CD4-positive, alpha-beta T cell treated with Interleukin-10 for 1 hour (primary cell): ENCODE data around the gene TGM4.
"Not testable (repeated sequence)": the region's sequence is repeated elsewhere in the genome, so short reads cannot be mapped to it uniquely, and the experiment has no call there.

Experiments used
- DNase-seq: peaks from one replicate; pipeline ENCODE4 v3.0.0-alpha.2; 2020

The TGM4 gene

GRCh38 chr3:44874308-44874707, at the start of gene TGM4:
Gene TGM4, plus strand, starts transcription at chr3:44874608. Its CDS starts 71 bp downstream, at chr3:44874679.
- DNase-seq, result no peak

GRCh38 chr3:44825264-44825925, 49.0 kb upstream of the TGM4 start:
- no peak for DNase-seq

GRCh38 chr3:44827196-44827595, 47.2 kb upstream of the TGM4 start:
- no peak for DNase-seq

GRCh38 chr3:44831232-44831631, 43.2 kb upstream of the TGM4 start:
- no peak for DNase-seq

- no peak for DNase-seq
Observed at GRCh38 chr3:44832032-44832431, 42.4 kb upstream of the TGM4 start.

- no peak for DNase-seq
Observed at GRCh38 chr3:44832965-44833364, 41.4 kb upstream of the TGM4 start.

- no peak for DNase-seq
Observed at GRCh38 chr3:44833394-44833793, 41.0 kb upstream of the TGM4 start.

- DNase-seq, result no peak
Observed at GRCh38 chr3:44835684-44836083, 38.7 kb upstream of the TGM4 start.

- DNase-seq, result no peak
Observed at GRCh38 chr3:44842376-44842775, 32.0 kb upstream of the TGM4 start.

- no peak for DNase-seq
Observed at GRCh38 chr3:44845528-44846520, 28.6 kb upstream of the TGM4 start.

GRCh38 chr3:44848634-44849033, 25.8 kb upstream of the TGM4 start:
- DNase-seq, result no peak

GRCh38 chr3:44856663-44857062, 17.7 kb upstream of the TGM4 start:
- DNase-seq, result not testable (repeated sequence)

GRCh38 chr3:44860117-44860516, 14.3 kb upstream of the TGM4 start:
- no peak for DNase-seq

GRCh38 chr3:44861412-44862225, 12.8 kb upstream of the TGM4 start, which contains the start of gene TMEM42:
Gene TMEM42, plus strand, starts transcription at chr3:44861912. Its CDS starts 13 bp downstream, at chr3:44861925.
- DNase-seq, result peak; percentile 92

GRCh38 chr3:44862226-44862637, 12.2 kb upstream of the TGM4 start:
- no peak for DNase-seq

- peak; percentile 25 for DNase-seq
Observed at GRCh38 chr3:44865272-44866035, 9.0 kb upstream of the TGM4 start.

- no peak for DNase-seq
Observed at GRCh38 chr3:44867421-44868111, 6.8 kb upstream of the TGM4 start.

GRCh38 chr3:44870375-44871061, 3.9 kb upstream of the TGM4 start:
- DNase-seq, result no peak

- no peak for DNase-seq
Observed at GRCh38 chr3:44875596-44875995, 1.2 kb downstream of the TGM4 start.

GRCh38 chr3:44877333-44877732, 2.9 kb downstream of the TGM4 start:
- DNase-seq, result no peak

GRCh38 chr3:44880284-44880683, 5.9 kb downstream of the TGM4 start:
- no peak for DNase-seq
